SU-DHL-6 (cell line): Measurements from ENCODE around the gene SPTBN1.

Source experiments
- EZH2phosphoT487 ChIP-seq: fragments of 200-600 bp; sonication (generic), shearing (Covaris generic); conservative IDR thresholded peaks from 2 replicates; pipeline ENCODE4 v1.6.1; 2018; ENCODE audit warnings: mild to moderate bottlenecking, antibody characterized with exemption, low read length, moderate library complexity, mixed read lengths
- TF ChIP-seq, protein P1 (sequence below): fragments of 200-600 bp; sonication (generic); IDR thresholded peaks from one replicate; pipeline ENCODE4 v1.5.1; 2017; ENCODE audit warnings: antibody characterized with exemption, mild to moderate bottlenecking, low read length, moderate library complexity; ENCODE audit not compliant: insufficient read depth, poor library complexity, severe bottlenecking

DNA sequence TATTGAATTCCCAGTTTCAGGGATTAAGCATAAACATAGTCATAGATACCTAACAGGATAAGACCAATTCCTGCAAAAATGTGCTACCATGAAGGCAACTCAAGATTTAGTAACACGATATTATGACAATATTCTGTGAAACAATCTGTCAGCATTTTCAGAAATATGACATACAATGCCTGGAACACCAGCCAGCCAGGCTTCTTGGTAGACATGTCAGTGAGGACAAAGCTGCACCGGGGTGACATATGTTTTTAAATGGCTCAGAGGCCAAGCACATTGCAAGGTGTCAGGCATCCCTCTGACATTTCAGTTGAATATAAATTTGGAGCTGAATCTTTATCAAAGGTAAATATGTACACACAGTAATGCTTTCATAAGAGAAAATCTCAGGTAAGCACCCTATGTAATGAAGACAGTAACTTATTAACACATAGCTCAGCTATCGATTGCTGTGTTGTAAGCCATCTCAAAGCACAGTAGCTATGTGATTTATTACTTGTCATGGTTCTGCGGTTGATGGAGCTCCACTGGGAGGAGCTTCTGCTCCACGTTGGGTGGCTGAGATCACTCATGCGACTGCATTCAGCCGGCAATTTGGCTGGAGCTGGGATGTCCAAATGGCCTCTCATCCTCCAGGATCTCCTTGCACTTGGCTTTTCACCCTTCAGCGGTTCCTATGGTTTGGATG, 235.5 kb downstream of the SPTBN1 start:
- TF ChIP-seq, protein P1, sequence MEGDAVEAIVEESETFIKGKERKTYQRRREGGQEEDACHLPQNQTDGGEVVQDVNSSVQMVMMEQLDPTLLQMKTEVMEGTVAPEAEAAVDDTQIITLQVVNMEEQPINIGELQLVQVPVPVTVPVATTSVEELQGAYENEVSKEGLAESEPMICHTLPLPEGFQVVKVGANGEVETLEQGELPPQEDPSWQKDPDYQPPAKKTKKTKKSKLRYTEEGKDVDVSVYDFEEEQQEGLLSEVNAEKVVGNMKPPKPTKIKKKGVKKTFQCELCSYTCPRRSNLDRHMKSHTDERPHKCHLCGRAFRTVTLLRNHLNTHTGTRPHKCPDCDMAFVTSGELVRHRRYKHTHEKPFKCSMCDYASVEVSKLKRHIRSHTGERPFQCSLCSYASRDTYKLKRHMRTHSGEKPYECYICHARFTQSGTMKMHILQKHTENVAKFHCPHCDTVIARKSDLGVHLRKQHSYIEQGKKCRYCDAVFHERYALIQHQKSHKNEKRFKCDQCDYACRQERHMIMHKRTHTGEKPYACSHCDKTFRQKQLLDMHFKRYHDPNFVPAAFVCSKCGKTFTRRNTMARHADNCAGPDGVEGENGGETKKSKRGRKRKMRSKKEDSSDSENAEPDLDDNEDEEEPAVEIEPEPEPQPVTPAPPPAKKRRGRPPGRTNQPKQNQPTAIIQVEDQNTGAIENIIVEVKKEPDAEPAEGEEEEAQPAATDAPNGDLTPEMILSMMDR: no peak
- TF ChIP-seq EZH2phosphoT487: no peak
